ENCODE data around the gene USF2.

The USF2 gene

GRCh38 chr19:35303357-35303915 lies 34.7 kb downstream of the USF2 start:
- FAIRE-seq, result no peak

- no peak for FAIRE-seq
Measured at GRCh38 chr19:35304036-35304435, 35.3 kb downstream of the USF2 start.

- no peak for FAIRE-seq
Measured at GRCh38 chr19:35305181-35305580, 36.4 kb downstream of the USF2 start.

- FAIRE-seq, result no peak
Measured at GRCh38 chr19:35306473-35307246, 37.9 kb downstream of the USF2 start.

GRCh38 chr19:35307931-35308330 lies 39.2 kb downstream of the USF2 start:
- FAIRE-seq, result no peak

- FAIRE-seq, result no peak
Measured at GRCh38 chr19:35308910-35309309, 40.1 kb downstream of the USF2 start.

- FAIRE-seq, result no peak
Measured at GRCh38 chr19:35309481-35310279, 40.9 kb downstream of the USF2 start.

- no peak for FAIRE-seq
Measured at GRCh38 chr19:35310331-35310730, 41.6 kb downstream of the USF2 start.

GRCh38 chr19:35310811-35311465 lies 42.2 kb downstream of the USF2 start:
- no peak for FAIRE-seq

GRCh38 chr19:35311901-35312665 lies 43.3 kb downstream of the USF2 start:
- no peak for FAIRE-seq

GRCh38 chr19:35313587-35313986 lies 44.8 kb downstream of the USF2 start:
- no peak for FAIRE-seq

- FAIRE-seq, result no peak
Measured at GRCh38 chr19:35314031-35314430, 45.3 kb downstream of the USF2 start.

- FAIRE-seq, result no peak
Measured at GRCh38 chr19:35314858-35315470, 46.2 kb downstream of the USF2 start.

GRCh38 chr19:35315883-35316282 lies 47.1 kb downstream of the USF2 start:
- FAIRE-seq, result no peak

- no peak for FAIRE-seq
Measured at GRCh38 chr19:35316560-35316959, 47.8 kb downstream of the USF2 start.

- FAIRE-seq, result no peak
Measured at GRCh38 chr19:35317464-35318043, 48.8 kb downstream of the USF2 start.

GRCh38 chr19:35318679-35319448 lies 50.1 kb downstream of the USF2 start:
- FAIRE-seq, result no peak

GRCh38 chr19:35320065-35320713 lies 51.4 kb downstream of the USF2 start:
- no peak for FAIRE-seq

- no peak for FAIRE-seq
Measured at GRCh38 chr19:35321291-35321690, 52.5 kb downstream of the USF2 start.

- FAIRE-seq, result no peak
Measured at GRCh38 chr19:35322014-35322413, 53.3 kb downstream of the USF2 start.
